Right lobe of liver (tissue), 4 donors: ENCODE data around the gene CLEC18A.

Experiments used
- POLR2A ChIP-seq: fragments of 450-650 bp; IDR thresholded peaks from one replicate; pipeline ENCODE4 v1.6.1; 2017; ENCODE audit warnings: antibody characterized with exemption, mild to moderate bottlenecking
- TF ChIP-seq, protein P1 (sequence below), 4 donors: fragments of 200-600 bp in 3 of 4; fragments of 450-650 bp in 1 of 4; IDR thresholded peaks; one replicate each; pipeline versions ENCODE4 v1.5.1 to v1.8.0; 2016 to 2022; ENCODE audit warnings: antibody characterized with exemption in 4 of 4, mild to moderate bottlenecking in 2 of 4
- donor health status: DM: no; HTN: no; CAD: no.
- donor health status: DM: no; HTN: no; CAD: no.
- donor health status: DM: no; HTN: yes; CAD: no.

DNA sequence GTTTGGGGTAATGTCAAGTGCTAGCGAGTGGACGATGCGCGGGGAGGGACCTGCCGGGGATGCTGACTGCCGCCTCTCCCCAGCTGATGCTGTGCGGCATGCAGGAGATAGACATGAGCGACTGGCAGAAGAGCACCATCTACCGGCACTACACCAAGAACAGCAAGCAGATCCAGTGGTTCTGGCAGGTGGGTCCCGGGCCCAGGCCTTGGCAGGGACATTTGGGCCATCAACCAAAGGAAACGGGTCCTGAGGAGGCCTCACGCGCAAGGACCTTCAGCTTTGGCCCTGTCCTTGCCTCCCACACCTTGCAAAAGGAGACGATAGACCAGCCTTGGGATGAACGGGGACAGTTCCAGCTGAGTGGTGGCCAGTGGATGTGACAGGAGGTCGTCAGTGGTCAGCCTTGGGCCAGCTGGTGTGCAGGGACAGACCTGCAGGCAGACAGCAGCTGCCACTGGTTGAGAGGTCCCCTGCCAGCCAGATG is 13.6 kb upstream of the CLEC18A start:
- no peak for TF ChIP-seq POLR2A
- TF ChIP-seq, protein P1, sequence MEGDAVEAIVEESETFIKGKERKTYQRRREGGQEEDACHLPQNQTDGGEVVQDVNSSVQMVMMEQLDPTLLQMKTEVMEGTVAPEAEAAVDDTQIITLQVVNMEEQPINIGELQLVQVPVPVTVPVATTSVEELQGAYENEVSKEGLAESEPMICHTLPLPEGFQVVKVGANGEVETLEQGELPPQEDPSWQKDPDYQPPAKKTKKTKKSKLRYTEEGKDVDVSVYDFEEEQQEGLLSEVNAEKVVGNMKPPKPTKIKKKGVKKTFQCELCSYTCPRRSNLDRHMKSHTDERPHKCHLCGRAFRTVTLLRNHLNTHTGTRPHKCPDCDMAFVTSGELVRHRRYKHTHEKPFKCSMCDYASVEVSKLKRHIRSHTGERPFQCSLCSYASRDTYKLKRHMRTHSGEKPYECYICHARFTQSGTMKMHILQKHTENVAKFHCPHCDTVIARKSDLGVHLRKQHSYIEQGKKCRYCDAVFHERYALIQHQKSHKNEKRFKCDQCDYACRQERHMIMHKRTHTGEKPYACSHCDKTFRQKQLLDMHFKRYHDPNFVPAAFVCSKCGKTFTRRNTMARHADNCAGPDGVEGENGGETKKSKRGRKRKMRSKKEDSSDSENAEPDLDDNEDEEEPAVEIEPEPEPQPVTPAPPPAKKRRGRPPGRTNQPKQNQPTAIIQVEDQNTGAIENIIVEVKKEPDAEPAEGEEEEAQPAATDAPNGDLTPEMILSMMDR (IDR thresholded peaks at IDR 0.05) = peak in 1 of 4 donors; percentile 13
